Activated naive CD8-positive, alpha-beta T cell treated with anti-CD3 and anti-CD28 coated beads, Interleukin-2, amount 50 U/mL, for 24 hours (primary cell): Measurements from ENCODE around the gene SLC25A24.
"Not testable (repeated sequence)": the region's sequence is repeated elsewhere in the genome, so short reads cannot be mapped to it uniquely, and the experiment has no call there.

Source experiments
- ATAC-seq: fragments of 150-1000 bp; cut with Tn5 transposase; one replicate; pipeline ENCODE4 v1.10.0; 2021
- DNase-seq: peaks from one replicate; pipeline ENCODE4 v3.0.0; 2021
- H3K27ac Mint-ChIP-seq: one replicate; pipeline ENCODE4 v1.8.0; 2021; ENCODE audit warnings: mild to moderate bottlenecking, mixed read lengths
- H3K27me3 Mint-ChIP-seq: one replicate; pipeline ENCODE4 v1.8.0; 2021; ENCODE audit warnings: mixed read lengths
- H3K36me3 Mint-ChIP-seq: one replicate; pipeline ENCODE4 v1.8.0; 2021; ENCODE audit warnings: low read depth, mixed read lengths
- H3K4me1 Mint-ChIP-seq: one replicate; pipeline ENCODE4 v1.8.0; 2021; ENCODE audit warnings: mixed read lengths
- H3K4me3 Mint-ChIP-seq: one replicate; pipeline ENCODE4 v1.8.0; 2021; ENCODE audit warnings: mild to moderate bottlenecking, moderate library complexity, mixed read lengths
- H3K9me3 Mint-ChIP-seq: one replicate; pipeline ENCODE4 v1.8.0; 2021; ENCODE audit warnings: mixed read lengths

SLC25A24 gene

DNA sequence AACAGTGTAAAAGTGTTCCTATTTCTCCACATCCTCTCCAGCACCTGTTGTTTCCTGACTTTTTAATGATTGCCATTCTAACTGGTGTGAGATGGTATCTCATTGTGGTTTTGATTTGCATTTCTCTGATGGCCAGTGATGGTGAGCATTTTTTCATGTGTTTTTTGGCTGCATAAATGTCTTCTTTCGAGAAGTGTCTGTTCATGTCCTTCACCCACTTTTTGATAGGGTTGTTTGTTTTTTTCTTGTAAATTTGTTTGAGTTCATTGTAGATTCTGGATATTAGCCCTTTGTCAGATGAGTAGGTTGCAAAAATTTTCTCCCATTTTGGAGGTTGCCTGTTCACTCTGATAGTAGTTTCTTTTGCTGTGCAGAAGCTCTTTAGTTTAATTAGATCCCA lies 37.7 kb downstream of the SLC25A24 start:
- not testable (repeated sequence) for H3K27ac Mint-ChIP-seq, ATAC-seq, H3K4me3 Mint-ChIP-seq, DNase-seq, H3K27me3 Mint-ChIP-seq, H3K9me3 Mint-ChIP-seq, H3K4me1 Mint-ChIP-seq, H3K36me3 Mint-ChIP-seq

DNA sequence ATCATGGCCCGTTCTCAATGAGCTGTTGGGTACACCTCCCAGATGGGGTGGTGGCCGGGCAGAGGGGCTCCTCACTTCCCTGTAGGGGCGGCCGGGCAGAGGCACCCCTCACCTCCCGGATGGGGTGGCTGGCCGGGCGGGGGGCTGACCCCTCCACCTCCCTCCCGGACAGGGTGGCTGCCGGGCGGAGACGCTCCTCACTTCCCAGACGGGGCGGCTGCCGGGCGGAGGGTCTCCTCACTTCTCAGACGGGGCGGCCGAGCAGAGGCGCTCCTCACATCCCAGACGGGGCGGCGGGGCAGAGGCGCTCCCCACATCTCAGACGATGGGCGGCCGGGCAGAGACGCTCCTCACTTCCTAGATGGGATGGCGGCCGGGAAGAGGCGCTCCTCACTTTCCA lies 40.2 kb downstream of the SLC25A24 start:
- H3K9me3 Mint-ChIP-seq, H3K4me1 Mint-ChIP-seq, H3K27me3 Mint-ChIP-seq, H3K36me3 Mint-ChIP-seq, H3K27ac Mint-ChIP-seq, H3K4me3 Mint-ChIP-seq, ATAC-seq, DNase-seq: not testable (repeated sequence)

- ATAC-seq, result no peak
- Mint-ChIP-seq H3K4me3 (no peak overlapping the region), H3K9me3 (no peaks in the 10 kb centered on the region), H3K27ac (no peak overlapping the region), H3K36me3 (peaks cover 14% of the 10 kb centered on the region), H3K27me3 (no peaks in the 10 kb centered on the region), H3K4me1 (no peaks in the 10 kb centered on the region)
- no peak for DNase-seq
Measured at GRCh38 chr1:108158893-108159453, 41.2 kb downstream of the SLC25A24 start.

GRCh38 chr1:108154314-108154713 lies 45.8 kb downstream of the SLC25A24 start:
- Mint-ChIP-seq H3K4me1 (no peaks in the 10 kb centered on the region), H3K27me3 (no peaks in the 10 kb centered on the region), H3K9me3 (no peaks in the 10 kb centered on the region), H3K27ac (no peak overlapping the region), H3K36me3 (peaks cover 17% of the 10 kb centered on the region), H3K4me3 (no peak overlapping the region)
- DNase-seq (no peak), ATAC-seq (no peak)

DNA sequence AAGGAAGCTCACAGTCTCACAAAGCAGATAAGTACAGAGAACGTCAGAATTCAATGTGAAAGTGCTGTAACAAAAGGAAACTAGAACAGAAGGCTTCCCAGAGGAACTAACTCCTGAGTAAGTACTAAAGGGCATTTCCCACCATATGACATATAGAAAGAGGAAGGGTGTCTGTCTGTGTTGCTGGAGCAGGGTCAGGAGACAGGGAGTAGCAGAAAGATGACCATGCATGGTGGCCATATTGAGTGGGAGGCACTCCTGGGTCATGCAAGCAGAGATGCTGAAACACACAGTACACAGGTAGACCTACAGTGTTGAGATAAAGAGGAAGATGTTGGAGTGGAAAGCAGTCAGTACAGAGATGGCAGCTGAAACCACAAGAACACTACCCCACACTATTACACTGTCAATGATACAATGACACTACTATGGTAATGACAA lies 47.3 kb downstream of the SLC25A24 start:
- Mint-ChIP-seq H3K4me1 (no peaks in the 10 kb centered on the region), H3K9me3 (no peaks in the 10 kb centered on the region), H3K27me3 (no peaks in the 10 kb centered on the region), H3K4me3 (no peak overlapping the region), H3K27ac (no peak overlapping the region), H3K36me3 (peaks cover 30% of the 10 kb centered on the region)
- DNase-seq (no peak), ATAC-seq (no peak)

GRCh38 chr1:108151548-108151947 lies 48.6 kb downstream of the SLC25A24 start:
- H3K27me3 Mint-ChIP-seq, result no peaks in the 10 kb centered on the region
- no peaks in the 10 kb centered on the region for H3K4me1 Mint-ChIP-seq
- H3K9me3 Mint-ChIP-seq, result no peaks in the 10 kb centered on the region
- ATAC-seq (no peak), DNase-seq (no peak)
- no peak overlapping the region for H3K27ac Mint-ChIP-seq
- H3K4me3 Mint-ChIP-seq, result no peak overlapping the region
- peaks cover 42% of the 10 kb centered on the region for H3K36me3 Mint-ChIP-seq

DNA sequence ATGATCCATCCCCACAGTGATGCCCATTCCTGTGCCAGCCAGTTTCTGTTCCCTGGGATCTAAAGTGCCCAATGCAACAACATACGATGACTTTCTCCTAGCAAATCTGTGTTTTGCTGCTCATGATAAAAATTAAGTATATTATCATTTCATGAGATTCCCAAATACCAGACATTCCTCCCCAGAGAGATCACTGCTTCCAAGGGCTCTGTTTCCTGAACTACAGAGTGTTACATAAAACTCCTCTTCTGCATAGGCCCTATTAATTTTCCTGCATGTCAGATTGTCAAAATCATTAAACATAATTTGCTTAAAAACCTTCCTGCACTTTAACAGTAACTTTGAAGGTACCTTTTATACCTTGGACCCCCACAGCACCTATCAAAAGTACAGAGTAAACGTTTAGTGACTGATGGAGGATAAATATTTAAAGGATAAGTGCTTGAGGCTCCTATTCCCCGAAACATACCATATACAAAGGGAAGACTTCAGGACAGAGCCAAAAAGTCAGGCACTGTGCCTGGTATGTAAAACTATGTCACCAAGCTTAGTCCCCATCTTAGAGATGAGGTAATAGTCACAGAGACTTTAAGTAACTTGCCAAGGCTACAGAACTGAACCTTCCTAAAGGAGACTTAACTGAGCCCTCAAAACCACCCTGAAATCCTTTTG lies 50.2 kb downstream of the SLC25A24 start:
- H3K4me1 Mint-ChIP-seq, result no peaks in the 10 kb centered on the region
- no peak overlapping the region for H3K27ac Mint-ChIP-seq
- H3K27me3 Mint-ChIP-seq, result no peaks in the 10 kb centered on the region
- peaks cover 53% of the 10 kb centered on the region for H3K36me3 Mint-ChIP-seq
- ATAC-seq, result no peak
- H3K9me3 Mint-ChIP-seq, result no peaks in the 10 kb centered on the region
- DNase-seq, result no peak
- no peak overlapping the region for H3K4me3 Mint-ChIP-seq

GRCh38 chr1:108144569-108144968 lies 55.6 kb downstream of the SLC25A24 start:
- peaks cover 50% of the 10 kb centered on the region for H3K36me3 Mint-ChIP-seq
- not testable (repeated sequence) for ATAC-seq, H3K27ac Mint-ChIP-seq, H3K27me3 Mint-ChIP-seq, H3K4me3 Mint-ChIP-seq, H3K4me1 Mint-ChIP-seq, H3K9me3 Mint-ChIP-seq, DNase-seq

DNA sequence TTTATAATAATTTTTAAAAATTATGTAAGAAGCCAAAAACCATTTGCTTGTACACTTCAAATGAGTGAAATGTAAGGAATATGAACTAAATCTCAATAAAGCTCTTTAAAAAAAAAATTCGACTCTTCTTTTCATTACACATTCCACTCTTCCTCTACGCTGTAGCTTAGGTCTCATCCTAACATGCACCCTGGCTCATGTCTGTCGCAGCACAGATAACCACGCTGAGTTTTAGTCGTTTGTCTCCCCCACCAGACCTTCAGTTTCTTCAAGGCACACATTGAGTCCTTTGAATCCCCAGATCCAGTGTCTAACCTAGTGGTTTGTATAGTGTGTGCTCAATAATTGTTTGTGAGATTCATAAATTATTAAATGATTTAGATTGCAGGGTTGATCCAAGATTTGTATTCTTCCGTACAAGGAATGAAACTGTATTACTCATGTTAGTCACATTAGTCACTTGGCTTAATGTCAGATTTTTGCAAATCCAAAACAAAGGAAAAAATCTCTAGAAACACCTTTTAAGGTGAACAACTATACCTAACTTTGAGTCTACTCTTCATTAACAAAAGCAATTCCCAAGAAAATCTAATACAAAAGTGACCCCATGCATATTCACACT lies 57.3 kb downstream of the SLC25A24 start:
- ATAC-seq, result no peak
- no peak overlapping the region for H3K27ac Mint-ChIP-seq

DNA sequence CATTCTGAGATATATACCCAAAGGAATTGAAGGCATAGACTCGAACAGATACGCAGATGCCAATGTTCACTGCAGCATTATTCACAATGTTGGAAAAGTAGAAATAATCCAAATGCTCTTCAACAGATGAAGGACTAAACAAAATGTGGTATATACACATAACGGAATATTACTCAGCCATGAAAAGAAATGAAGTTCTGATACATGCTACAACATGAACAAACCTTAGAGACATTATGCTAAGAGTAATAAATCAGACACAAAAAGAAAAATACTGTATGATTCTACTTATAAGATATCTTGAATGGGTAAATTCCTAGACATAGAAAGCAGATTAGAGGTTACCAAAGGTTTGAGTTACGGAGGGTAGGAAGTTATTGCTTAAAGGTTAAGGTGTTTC lies 57.9 kb downstream of the SLC25A24 start:
- no peak for ATAC-seq
- Mint-ChIP-seq H3K9me3 (no peaks in the 10 kb centered on the region), H3K36me3 (peaks cover 36% of the 10 kb centered on the region), H3K27me3 (no peaks in the 10 kb centered on the region), H3K27ac (no peak overlapping the region), H3K4me3 (no peak overlapping the region), H3K4me1 (peaks cover 3% of the 10 kb centered on the region)
- DNase-seq, result no peak

More for the DNA sequence above, 57.3 kb downstream of the SLC25A24 start:
- Mint-ChIP-seq H3K27me3 (no peaks in the 10 kb centered on the region), H3K36me3 (peaks cover 41% of the 10 kb centered on the region), H3K4me3 (no peak overlapping the region), H3K9me3 (no peaks in the 10 kb centered on the region), H3K4me1 (peaks cover 3% of the 10 kb centered on the region)
- DNase-seq, result no peak

GRCh38 chr1:108141621-108142020 lies 58.5 kb downstream of the SLC25A24 start:
- H3K27me3 Mint-ChIP-seq, result no peaks in the 10 kb centered on the region
- ATAC-seq (no peak), DNase-seq (no peak)
- H3K36me3 Mint-ChIP-seq, result peaks cover 30% of the 10 kb centered on the region
- H3K4me3 Mint-ChIP-seq, result no peak overlapping the region
- no peaks in the 10 kb centered on the region for H3K9me3 Mint-ChIP-seq
- no peak overlapping the region for H3K27ac Mint-ChIP-seq
- H3K4me1 Mint-ChIP-seq, result peaks cover 3% of the 10 kb centered on the region

DNA sequence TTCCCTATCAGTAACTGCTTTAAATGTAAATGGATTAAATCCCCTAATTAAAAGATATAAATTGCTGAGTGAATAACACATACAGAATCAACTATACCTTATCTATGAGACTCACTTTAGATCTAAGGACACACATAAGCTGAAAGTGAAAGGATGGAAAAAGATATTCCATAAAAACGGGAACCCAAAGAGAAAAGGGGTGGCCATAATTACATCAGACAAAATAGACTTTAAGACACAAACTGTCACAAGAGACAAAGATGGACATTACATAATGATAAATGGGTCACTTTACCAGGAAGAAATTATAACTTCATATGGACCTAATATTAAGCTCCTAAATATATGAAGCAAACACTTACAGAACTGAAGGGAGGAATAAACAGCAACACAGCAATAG lies 59.2 kb downstream of the SLC25A24 start:
- Mint-ChIP-seq H3K27ac (no peak overlapping the region), H3K27me3 (no peaks in the 10 kb centered on the region), H3K36me3 (peaks cover 23% of the 10 kb centered on the region), H3K9me3 (no peaks in the 10 kb centered on the region), H3K4me1 (peaks cover 3% of the 10 kb centered on the region), H3K4me3 (no peak overlapping the region)
- ATAC-seq (no peak), DNase-seq (no peak)

DNA sequence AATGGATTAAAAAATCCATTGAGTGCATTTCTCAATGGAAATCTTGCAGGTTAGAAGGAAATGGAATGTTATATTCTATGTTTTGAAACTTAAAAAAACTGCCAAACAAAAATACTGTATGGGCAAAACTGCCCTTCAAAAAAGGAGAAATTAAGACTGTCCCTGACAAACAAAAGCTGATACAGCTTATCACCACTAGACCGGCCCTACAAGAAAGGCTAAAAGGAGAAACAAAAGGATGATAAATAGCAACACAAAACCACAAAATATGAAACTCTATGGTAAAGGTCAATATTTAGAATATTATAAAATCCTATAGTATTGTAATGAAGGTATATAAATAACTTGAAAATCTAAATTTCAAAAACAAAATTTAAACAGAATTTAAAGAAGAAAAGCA lies 60.0 kb downstream of the SLC25A24 start:
- H3K36me3 Mint-ChIP-seq, result peaks cover 18% of the 10 kb centered on the region
- peaks cover 3% of the 10 kb centered on the region for H3K4me1 Mint-ChIP-seq
- no peak for ATAC-seq
- DNase-seq, result no peak
- H3K27ac Mint-ChIP-seq, result no peak overlapping the region
- no peaks in the 10 kb centered on the region for H3K9me3 Mint-ChIP-seq
- H3K27me3 Mint-ChIP-seq, result no peaks in the 10 kb centered on the region
- no peak overlapping the region for H3K4me3 Mint-ChIP-seq

DNA sequence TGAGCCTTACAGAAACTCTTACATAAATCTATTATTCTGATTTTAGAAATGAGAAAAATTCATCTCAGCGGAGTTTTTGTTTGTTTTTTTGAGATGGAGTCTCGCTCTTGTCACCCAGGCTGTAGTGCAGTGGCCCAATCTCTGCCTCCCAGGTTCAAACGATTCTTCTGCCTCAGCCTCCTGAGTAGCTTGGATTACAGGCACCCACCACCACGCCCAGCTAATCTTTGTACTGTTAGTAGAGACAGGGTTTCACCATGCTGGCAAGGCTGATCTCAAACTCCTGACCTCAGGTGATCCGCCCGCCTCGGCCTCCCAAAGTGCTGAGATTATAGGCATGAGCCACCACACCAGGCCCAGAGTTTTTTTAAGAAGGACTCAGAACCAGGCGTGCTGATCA lies 60.6 kb downstream of the SLC25A24 start:
- H3K4me3 Mint-ChIP-seq, H3K9me3 Mint-ChIP-seq, H3K4me1 Mint-ChIP-seq, DNase-seq, H3K27me3 Mint-ChIP-seq, H3K27ac Mint-ChIP-seq, ATAC-seq: not testable (repeated sequence)
- peaks cover 17% of the 10 kb centered on the region for H3K36me3 Mint-ChIP-seq

GRCh38 chr1:108133148-108133547 lies 67.0 kb downstream of the SLC25A24 start:
- Mint-ChIP-seq H3K9me3 (peaks cover 12% of the 10 kb centered on the region), H3K36me3 (peaks cover 20% of the 10 kb centered on the region)
- not testable (repeated sequence) for H3K27me3 Mint-ChIP-seq, H3K27ac Mint-ChIP-seq, ATAC-seq, H3K4me1 Mint-ChIP-seq, H3K4me3 Mint-ChIP-seq, DNase-seq
